Measurements from ENCODE around the gene HSH2D. TPM values are rescaled to one million over a fixed set of nuclear protein-coding genes. Genes with fewer than 3 reads are reported as not detected.

HSH2D gene
- total RNA-seq, 1 donor from 2014 or later = not detected

GRCh38 chr19:16201011-16201391 is 57.5 kb downstream of the HSH2D start:
- Histone ChIP-seq H3K27ac (ENCODE audit: low read depth, low read length) (no peak overlapping the region), H2AFZ (ENCODE audit: low read depth, low read length) (no peak overlapping the region), H3K9me3 (ENCODE audit: insufficient read depth, low read depth, low read length) (no peaks in the 10 kb centered on the region), H3K9ac (ENCODE audit: low read length) (no peak overlapping the region), H3K4me1 (ENCODE audit: insufficient read depth, low read length) (peaks cover 23% of the 10 kb centered on the region), H3K79me2 (ENCODE audit: insufficient read depth, low read length) (peaks cover 64% of the 10 kb centered on the region), H3K4me3 (ENCODE audit: insufficient read depth, low read depth, low read length) (no peak overlapping the region), H3K36me3 (ENCODE audit: insufficient read depth, low read length) (peaks cover 17% of the 10 kb centered on the region), H3K27me3 (ENCODE audit: insufficient read depth, low read length) (no peaks in the 10 kb centered on the region), H3K4me2 (ENCODE audit: low read length) (no peak overlapping the region), H4K20me1 (ENCODE audit: insufficient read depth, low read length) (peaks cover 62% of the 10 kb centered on the region)
- no peak overlapping the region for H3K4me3 Mint-ChIP-seq (ENCODE audit: unreplicated experiment)
- FAIRE-seq (no peak), DNase-seq (ENCODE audit: low read depth) (no peak)
- TF ChIP-seq EZH2 (IDR thresholded peaks at IDR 0.05; ENCODE audit: insufficient read depth, low read length) (no peak), CTCF (IDR thresholded peaks at IDR 0.05; ENCODE audit: insufficient read depth, low read depth, low read length) (no peak)
- no peaks in the 10 kb centered on the region for H3K27me3 Mint-ChIP-seq (ENCODE audit: low read depth, unreplicated experiment)
- H3K27ac Mint-ChIP-seq (ENCODE audit: unreplicated experiment) = no peak overlapping the region
- peaks cover 20% of the 10 kb centered on the region for H3K4me1 Mint-ChIP-seq (ENCODE audit: low read depth, unreplicated experiment)
- no peaks in the 10 kb centered on the region for H3K9me3 Mint-ChIP-seq (ENCODE audit: unreplicated experiment)
- peaks cover 17% of the 10 kb centered on the region for H3K36me3 Mint-ChIP-seq (ENCODE audit: low read depth, unreplicated experiment)

DNA sequence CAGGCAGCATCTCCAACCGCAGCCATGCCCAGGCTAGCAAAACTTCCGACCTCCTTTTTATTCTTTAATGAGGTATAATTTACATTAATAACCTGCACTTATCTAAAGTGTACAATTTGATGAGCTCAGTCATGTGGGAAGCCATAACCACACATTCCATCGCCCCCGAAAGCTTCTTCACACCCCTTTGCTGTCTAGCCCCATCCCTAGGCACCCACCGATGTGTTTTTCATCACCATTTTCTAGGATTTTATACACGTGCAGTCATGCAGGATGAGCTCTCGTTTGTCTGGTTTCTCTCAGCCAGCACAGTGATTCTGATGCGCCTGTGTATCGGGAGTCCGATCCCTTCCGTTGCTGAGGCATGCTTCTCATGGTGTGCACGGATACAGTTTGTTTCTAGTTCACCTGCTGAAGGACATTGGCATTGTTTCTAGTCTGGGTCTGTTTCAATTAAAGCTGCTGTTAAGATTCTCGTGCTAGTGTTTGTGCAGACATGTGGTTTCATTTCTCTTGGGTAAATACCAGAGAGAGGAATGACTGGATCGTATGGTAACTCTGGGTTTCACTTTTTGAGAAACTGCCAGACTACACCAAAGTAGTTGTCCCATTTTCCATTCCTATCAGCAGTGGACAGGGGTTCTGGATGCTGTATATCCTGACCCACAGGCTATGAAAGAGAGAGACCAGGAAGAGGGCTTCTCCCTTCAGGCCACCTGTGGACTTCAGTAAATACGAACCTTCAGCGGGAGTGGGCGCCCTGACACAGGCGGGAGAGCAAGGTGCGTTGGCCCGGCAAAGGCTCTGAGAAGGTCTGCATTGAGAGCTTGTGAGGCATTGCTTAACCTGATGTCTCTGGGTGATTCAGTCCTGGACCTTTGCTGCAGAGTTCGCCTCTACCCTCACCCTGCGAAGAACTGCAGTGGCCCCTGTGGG is 59.1 kb downstream of the HSH2D start:
- Histone ChIP-seq H3K4me2 (ENCODE audit: low read length) (no peak overlapping the region), H2AFZ (ENCODE audit: low read depth, low read length) (no peak overlapping the region), H3K4me3 (ENCODE audit: insufficient read depth, low read depth, low read length) (no peak overlapping the region), H3K9ac (ENCODE audit: low read length) (no peak overlapping the region), H4K20me1 (ENCODE audit: insufficient read depth, low read length) (peaks cover 74% of the 10 kb centered on the region), H3K36me3 (ENCODE audit: insufficient read depth, low read length) (peaks cover 17% of the 10 kb centered on the region), H3K27ac (ENCODE audit: low read depth, low read length) (no peak overlapping the region), H3K9me3 (ENCODE audit: insufficient read depth, low read depth, low read length) (no peaks in the 10 kb centered on the region), H3K79me2 (ENCODE audit: insufficient read depth, low read length) (peaks cover 64% of the 10 kb centered on the region), H3K27me3 (ENCODE audit: insufficient read depth, low read length) (no peaks in the 10 kb centered on the region), H3K4me1 (ENCODE audit: insufficient read depth, low read length) (peaks cover 9% of the 10 kb centered on the region)
- H3K27me3 Mint-ChIP-seq (ENCODE audit: low read depth, unreplicated experiment) = no peaks in the 10 kb centered on the region
- H3K27ac Mint-ChIP-seq (ENCODE audit: unreplicated experiment) = no peak overlapping the region
- H3K4me1 Mint-ChIP-seq (ENCODE audit: low read depth, unreplicated experiment) = peaks cover 16% of the 10 kb centered on the region
- H3K4me3 Mint-ChIP-seq (ENCODE audit: unreplicated experiment) = no peak overlapping the region
- no peak for TF ChIP-seq EZH2 (IDR thresholded peaks at IDR 0.05; ENCODE audit: insufficient read depth, low read length)
- no peak for TF ChIP-seq CTCF (IDR thresholded peaks at IDR 0.05; ENCODE audit: insufficient read depth, low read depth, low read length)
- peak; percentile 23 for DNase-seq (ENCODE audit: low read depth)
- no peaks in the 10 kb centered on the region for H3K9me3 Mint-ChIP-seq (ENCODE audit: unreplicated experiment)
- peaks cover 21% of the 10 kb centered on the region for H3K36me3 Mint-ChIP-seq (ENCODE audit: low read depth, unreplicated experiment)
- FAIRE-seq = no peak

Data from astrocyte (in vitro differentiated cells and primary cell).